Esophagus muscularis mucosa (tissue), 3 donors: Measurements from ENCODE around the gene POPDC3.

Experiments
- CTCF ChIP-seq, 3 experiments: fragments of 200-600 bp in 2 of 3; fragments of 450-650 bp in 1 of 3; sonication (generic) in 2 of 3; IDR thresholded peaks; one replicate each; pipeline ENCODE4 v1.5.1; 2017 to 2019; ENCODE audit warnings: antibody characterized with exemption in 3 of 3, mild to moderate bottlenecking in 2 of 3, moderate library complexity in 1 of 3
- POLR2AphosphoS5 ChIP-seq, 2 donors: sonication (generic); formaldehyde crosslinking; IDR thresholded peaks; one replicate each; pipeline ENCODE4 v1.6.1; 2017; ENCODE audit warnings: antibody characterized with exemption in 2 of 2

- TF ChIP-seq POLR2AphosphoS5 (IDR thresholded peaks at IDR 0.05) (no peak), CTCF (IDR thresholded peaks at IDR 0.05) (no peak)
These were observed 26.1 kb downstream of the POPDC3 start for GRCh38 chr6:105153676-105154075.
